AG09319 (cell line): ENCODE measurements around the gene CFAP107.

Experiments used
- DNase-seq: peaks from one replicate; pipeline ENCODE4 v3.0.0-alpha.2; 2010; ENCODE audit warnings: low read depth; ENCODE audit errors: extremely low read depth
- CTCF ChIP-seq: IDR thresholded peaks from 2 replicates; pipeline ENCODE4 v1.5.1; 2011; ENCODE audit warnings: low read depth, mild to moderate bottlenecking, inconsistent platforms, low read length, moderate library complexity

Gene CFAP107

GRCh38 chr1:12745992-12746323, at the start of gene CFAP107:
TSS of gene CFAP107 (plus strand) at chr1:12746200. CDS start at chr1:12746431, 231 bp downstream.
- no peak for TF ChIP-seq CTCF
- no peak for DNase-seq

- DNase-seq, result no peak
- TF ChIP-seq CTCF, result no peak
Measured at GRCh38 chr1:12696658-12697057, 49.3 kb upstream of the CFAP107 start.

- TF ChIP-seq CTCF, result no peak
- DNase-seq, result no peak
Measured at GRCh38 chr1:12697397-12697796, 48.6 kb upstream of the CFAP107 start.

GRCh38 chr1:12703821-12704451, 42.1 kb upstream of the CFAP107 start:
- DNase-seq, result no peak
- no peak for TF ChIP-seq CTCF

GRCh38 chr1:12706061-12706460, 39.9 kb upstream of the CFAP107 start:
- no peak for TF ChIP-seq CTCF

GRCh38 chr1:12708396-12709090, 37.5 kb upstream of the CFAP107 start:
- DNase-seq, result no peak
- no peak for TF ChIP-seq CTCF

More at GRCh38 chr1:12706061-12706460, 39.9 kb upstream of the CFAP107 start:
- no peak for DNase-seq

- TF ChIP-seq CTCF, result no peak
- no peak for DNase-seq
Measured at GRCh38 chr1:12709091-12709491, 36.9 kb upstream of the CFAP107 start.
